Kidney epithelial cell (primary cell): ENCODE data around the gene ATP10B. TPM values are rescaled to one million over a fixed set of nuclear protein-coding genes. Genes with fewer than 3 reads are reported as not detected.
"Not testable (repeated sequence)": the region's sequence is repeated elsewhere in the genome, so short reads cannot be mapped to it uniquely, and the experiment has no call there.

Experiments used
- DNase-seq: peaks from one replicate; pipeline ENCODE4 v3.0.0-alpha.2; 2010; ENCODE audit warnings: low read depth
- H3K27me3 ChIP-seq: 2 replicates; pipeline ENCODE4 v1.6.0; 2011; ENCODE audit warnings: low read length; ENCODE audit not compliant: control insufficient read depth, insufficient read depth
- H3K36me3 ChIP-seq: 2 replicates; pipeline ENCODE4 v1.5.1; 2011; ENCODE audit warnings: low read length; ENCODE audit not compliant: control insufficient read depth, insufficient read depth
- H3K4me3 ChIP-seq: 2 replicates; pipeline ENCODE4 v1.5.1; 2011; ENCODE audit warnings: low read depth, mild to moderate bottlenecking, control low read depth, low read length
- CTCF ChIP-seq: IDR thresholded peaks from 2 replicates; pipeline ENCODE4 v1.5.1; 2011; ENCODE audit warnings: mild to moderate bottlenecking, moderate library complexity, low read length, control low read depth, inconsistent platforms; ENCODE audit not compliant: insufficient read depth, poor library complexity, severe bottlenecking
- total RNA-seq: library from RNA; depleted of rRNA; stranded (reverse); fragments of >200 nt; gene quantifications from 2 replicates; pipeline ENCODE4 v1.2.3, GENCODE V29; 2015

Gene ATP10B
- total RNA-seq, result under 0.01 TPM in 1 of 2 replicates, not detected in the other

- no peaks in the 10 kb centered on the region for H3K36me3 ChIP-seq
Measured at GRCh38 chr5:160852049-160852448, at the start of gene ATP10B. Gene ATP10B, minus strand, starts transcription at chr5:160852211. Its CDS starts 164,137 bp downstream, at chr5:160688074.

GRCh38 chr5:160901656-160902055 lies 49.6 kb upstream of the ATP10B start:
- no peak for TF ChIP-seq CTCF
- DNase-seq, result no peak

More at GRCh38 chr5:160852049-160852448, at the start of gene ATP10B:
- Histone ChIP-seq H3K27me3 (no peaks in the 10 kb centered on the region), H3K4me3 (no peak within 1 kb of the TSS)
- DNase-seq, result no peak
- TF ChIP-seq CTCF, result no peak

GRCh38 chr5:160899735-160900134 lies 47.7 kb upstream of the ATP10B start:
- H3K36me3 ChIP-seq, result no peaks in the 10 kb centered on the region
- no peak overlapping the region for H3K4me3 ChIP-seq
- no peak for DNase-seq
- no peak for TF ChIP-seq CTCF
- no peaks in the 10 kb centered on the region for H3K27me3 ChIP-seq

More at GRCh38 chr5:160901656-160902055, 49.6 kb upstream of the ATP10B start:
- Histone ChIP-seq H3K36me3 (no peaks in the 10 kb centered on the region), H3K4me3 (no peak overlapping the region), H3K27me3 (no peaks in the 10 kb centered on the region)

GRCh38 chr5:160893180-160893964 lies 41.4 kb upstream of the ATP10B start:
- not testable (repeated sequence) for H3K4me3 ChIP-seq, H3K27me3 ChIP-seq, H3K36me3 ChIP-seq, DNase-seq

- Histone ChIP-seq H3K36me3 (no peaks in the 10 kb centered on the region), H3K27me3 (no peaks in the 10 kb centered on the region), H3K4me3 (no peak overlapping the region)
- TF ChIP-seq CTCF, result no peak
- no peak for DNase-seq
Measured at GRCh38 chr5:160887780-160888179, 35.8 kb upstream of the ATP10B start.

GRCh38 chr5:160873560-160874200 lies 21.7 kb upstream of the ATP10B start:
- not testable (repeated sequence) for DNase-seq, H3K27me3 ChIP-seq, H3K36me3 ChIP-seq
- peak overlapping the region; percentile 10 for H3K4me3 ChIP-seq
